ENCODE results near the gene ITGB7. TPM values are rescaled to one million over a fixed set of nuclear protein-coding genes. Genes with fewer than 3 reads are reported as not detected.
A peak's percentile ranks its signal among the peaks of the same experiment; 100 is the strongest.
"Not testable (repeated sequence)": the region's sequence is repeated elsewhere in the genome, so short reads cannot be mapped to it uniquely, and the experiment has no call there.

ITGB7 gene
- total RNA-seq, 1 experiment from 2014 or later: 1.9 TPM

DNA sequence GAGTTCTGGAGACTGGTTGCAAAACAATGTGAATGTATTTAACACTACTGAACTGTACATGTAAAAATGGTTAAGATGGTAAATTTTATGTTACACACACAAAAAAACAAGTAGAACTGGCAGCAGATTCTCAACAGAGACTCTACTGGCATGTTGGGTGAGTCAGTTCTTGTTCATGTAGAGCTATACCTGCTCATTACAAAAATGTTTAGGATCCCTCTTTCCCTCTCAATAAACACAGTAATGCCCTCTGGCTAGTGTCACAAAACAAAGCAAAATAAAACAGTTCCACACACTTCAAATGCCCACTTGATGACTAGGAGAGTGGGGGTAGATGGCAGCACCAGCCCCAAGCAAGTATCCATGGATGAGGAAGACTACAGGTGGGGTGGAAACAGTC, 40.2 kb downstream of the ITGB7 start:
- Histone ChIP-seq H3K27me3 (ENCODE audit: low read length) (no peaks in the 10 kb centered on the region), H3K4me3 (ENCODE audit: low read length) (no peak overlapping the region), H3K4me1 (ENCODE audit: insufficient read depth, low read length) (peaks cover 17% of the 10 kb centered on the region), H3K4me2 (ENCODE audit: low read length) (no peak overlapping the region), H3K9ac (ENCODE audit: low read length) (no peak overlapping the region), H3K27ac (ENCODE audit: low read length) (no peak overlapping the region), H4K20me1 (ENCODE audit: low read length) (no peaks in the 10 kb centered on the region), H3K36me3 (ENCODE audit: low read depth, low read length) (no peaks in the 10 kb centered on the region), H2AFZ (ENCODE audit: low read length) (no peak overlapping the region), H3K9me3 (ENCODE audit: low read length) (no peaks in the 10 kb centered on the region), H3F3A (ENCODE audit: low read length, unreplicated experiment) (no peaks in the 10 kb centered on the region), H3K79me2 (ENCODE audit: low read length) (no peaks in the 10 kb centered on the region), H3K9me2 (replicated peaks; ENCODE audit: low read length) (no peaks in the 10 kb centered on the region)
- intact Hi-C loops (cut with micrococcal nuclease): no loop called here
- TF ChIP-seq EZH2 (IDR thresholded peaks at IDR 0.05; ENCODE audit: low read length, unreplicated experiment) (no peak), EZH2phosphoT487 (IDR thresholded peaks at IDR 0.05; ENCODE audit: borderline replicate concordance, low read length) (no peak)
- TF ChIP-seq, protein P1, sequence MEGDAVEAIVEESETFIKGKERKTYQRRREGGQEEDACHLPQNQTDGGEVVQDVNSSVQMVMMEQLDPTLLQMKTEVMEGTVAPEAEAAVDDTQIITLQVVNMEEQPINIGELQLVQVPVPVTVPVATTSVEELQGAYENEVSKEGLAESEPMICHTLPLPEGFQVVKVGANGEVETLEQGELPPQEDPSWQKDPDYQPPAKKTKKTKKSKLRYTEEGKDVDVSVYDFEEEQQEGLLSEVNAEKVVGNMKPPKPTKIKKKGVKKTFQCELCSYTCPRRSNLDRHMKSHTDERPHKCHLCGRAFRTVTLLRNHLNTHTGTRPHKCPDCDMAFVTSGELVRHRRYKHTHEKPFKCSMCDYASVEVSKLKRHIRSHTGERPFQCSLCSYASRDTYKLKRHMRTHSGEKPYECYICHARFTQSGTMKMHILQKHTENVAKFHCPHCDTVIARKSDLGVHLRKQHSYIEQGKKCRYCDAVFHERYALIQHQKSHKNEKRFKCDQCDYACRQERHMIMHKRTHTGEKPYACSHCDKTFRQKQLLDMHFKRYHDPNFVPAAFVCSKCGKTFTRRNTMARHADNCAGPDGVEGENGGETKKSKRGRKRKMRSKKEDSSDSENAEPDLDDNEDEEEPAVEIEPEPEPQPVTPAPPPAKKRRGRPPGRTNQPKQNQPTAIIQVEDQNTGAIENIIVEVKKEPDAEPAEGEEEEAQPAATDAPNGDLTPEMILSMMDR (conservative IDR thresholded peaks at IDR 0.05; ENCODE audit: low read depth, low read length): no peak
- ChIA-PET CTCF (interaction anchor here (0.6 kb wide), 2 partner anchors 101 to 129 kb away, joined by 3 to 4 read pairs; partner anchors contain the start of gene PFDN5), POLR2A (ENCODE audit: unreplicated experiment) (no interaction called here)
- BruUV-seq (replicated peaks): no TSS peak
- ATAC-seq (peak; percentile 58), DNase-seq (peak; percentile 66)

DNA sequence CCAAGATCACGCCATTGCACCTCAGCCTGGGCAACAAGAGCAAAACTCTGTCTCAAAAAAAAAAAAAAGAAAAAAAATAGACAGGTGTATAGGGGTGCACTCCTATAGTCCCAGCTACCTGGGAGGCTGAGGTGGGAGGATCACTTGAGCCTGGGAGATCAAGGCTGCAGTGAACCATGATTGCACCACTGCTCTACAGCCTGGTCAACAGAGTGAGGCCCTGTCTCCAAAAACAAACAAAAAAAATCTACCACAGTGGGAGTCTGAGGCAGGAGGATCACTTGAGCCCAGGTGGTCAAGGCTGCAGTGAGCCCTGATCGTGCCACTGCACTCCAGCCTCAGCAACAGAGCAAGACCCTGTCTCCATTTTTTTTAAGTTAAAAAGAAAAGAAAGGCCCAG, 44.0 kb downstream of the ITGB7 start:
- H3K9ac ChIP-seq (ENCODE audit: low read length); CTCF ChIA-PET; H3K79me2 ChIP-seq (ENCODE audit: low read length); H3K9me2 ChIP-seq (replicated peaks; ENCODE audit: low read length); POLR2A ChIA-PET (ENCODE audit: unreplicated experiment); H2AFZ ChIP-seq (ENCODE audit: low read length); H3F3A ChIP-seq (ENCODE audit: low read length, unreplicated experiment); H3K27me3 ChIP-seq (ENCODE audit: low read length); BruUV-seq (replicated peaks); intact Hi-C loops (cut with micrococcal nuclease); H3K9me3 ChIP-seq (ENCODE audit: low read length); H3K27ac ChIP-seq (ENCODE audit: low read length); H3K4me3 ChIP-seq (ENCODE audit: low read length); H3K36me3 ChIP-seq (ENCODE audit: low read depth, low read length); H3K4me2 ChIP-seq (ENCODE audit: low read length); ATAC-seq; H4K20me1 ChIP-seq (ENCODE audit: low read length); DNase-seq: not testable (repeated sequence)
- H3K4me1 ChIP-seq (ENCODE audit: insufficient read depth, low read length): peaks cover 12% of the 10 kb centered on the region; the same call in 1 of the 2 replicates

DNA sequence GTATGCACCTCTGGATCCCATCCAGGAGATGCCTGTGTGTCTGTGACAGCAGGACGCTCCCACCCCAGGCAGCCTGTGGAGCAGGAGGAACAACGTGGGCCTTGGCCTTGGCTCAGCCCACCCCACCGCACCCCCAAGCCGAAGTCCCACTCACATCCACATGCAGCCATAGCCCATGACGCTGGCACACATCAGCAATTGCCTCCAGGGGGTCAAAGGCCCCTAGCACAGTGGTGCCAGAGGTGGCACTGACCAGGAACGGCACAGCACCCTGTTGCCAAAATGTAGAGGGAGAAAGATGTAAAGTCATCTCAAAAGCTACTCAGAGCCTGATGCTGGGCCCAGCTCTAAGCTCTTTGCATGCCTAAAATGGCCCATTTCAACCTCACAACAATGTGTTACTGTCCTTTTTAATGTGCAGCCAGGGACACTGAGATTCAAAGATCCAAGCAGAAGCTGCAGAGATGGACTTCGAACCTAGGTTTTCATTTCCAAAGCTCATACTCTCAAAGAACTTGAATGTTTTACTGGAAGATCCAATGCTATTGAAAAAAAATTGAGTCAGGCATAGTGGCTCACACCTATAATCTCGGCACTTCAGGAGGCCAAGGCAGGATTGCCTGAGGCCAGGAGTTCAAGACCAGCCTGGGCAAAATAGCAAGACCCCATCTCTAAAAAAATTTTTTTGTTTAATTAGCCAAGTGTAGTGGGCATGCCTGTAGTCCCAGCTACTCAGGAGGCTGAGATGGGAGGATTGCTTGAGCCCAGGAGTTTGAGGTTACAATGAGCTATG, 45.7 kb downstream of the ITGB7 start:
- H3K4me1 ChIP-seq (ENCODE audit: insufficient read depth, low read length): 0 out of 2 replicates have a peak, but pooled peaks cover under 1% of the 10 kb centered on the region
- H3K36me3 ChIP-seq (ENCODE audit: low read depth, low read length): no peaks in the 10 kb centered on the region
- H3K79me2 ChIP-seq (ENCODE audit: low read length): no peaks in the 10 kb centered on the region
- DNase-seq (no peak), ATAC-seq (no peak)
- intact Hi-C loops (cut with micrococcal nuclease): no loop called here
- H2AFZ ChIP-seq (ENCODE audit: low read length): no peak overlapping the region
- TF ChIP-seq, protein P1 (conservative IDR thresholded peaks at IDR 0.05; ENCODE audit: low read depth, low read length): no peak
- TF ChIP-seq EZH2 (IDR thresholded peaks at IDR 0.05; ENCODE audit: low read length, unreplicated experiment) (no peak), EZH2phosphoT487 (IDR thresholded peaks at IDR 0.05; ENCODE audit: borderline replicate concordance, low read length) (no peak)
- CTCF ChIA-PET: no interaction called here
- no peaks in the 10 kb centered on the region for H3K27me3 ChIP-seq (ENCODE audit: low read length)
- no peak overlapping the region for H3K4me2 ChIP-seq (ENCODE audit: low read length)
- no peaks in the 10 kb centered on the region for H3F3A ChIP-seq (ENCODE audit: low read length, unreplicated experiment)
- no peak overlapping the region for H3K4me3 ChIP-seq (ENCODE audit: low read length)
- no peak overlapping the region for H3K27ac ChIP-seq (ENCODE audit: low read length)
- no peaks in the 10 kb centered on the region for H3K9me3 ChIP-seq (ENCODE audit: low read length)
- H3K9ac ChIP-seq (ENCODE audit: low read length): no peak overlapping the region
- H4K20me1 ChIP-seq (ENCODE audit: low read length): no peaks in the 10 kb centered on the region
- H3K9me2 ChIP-seq (replicated peaks; ENCODE audit: low read length): no peaks in the 10 kb centered on the region
- POLR2A ChIA-PET (ENCODE audit: unreplicated experiment): no interaction called here
- no TSS peak for BruUV-seq (replicated peaks)
